SU-DHL-6 (cell line): Measurements from ENCODE around the gene OR10V1.

Experiments
- EZH2phosphoT487 ChIP-seq: fragments of 200-600 bp; sonication (generic), shearing (Covaris generic); conservative IDR thresholded peaks from 2 replicates; pipeline ENCODE4 v1.6.1; 2018; ENCODE audit warnings: mild to moderate bottlenecking, antibody characterized with exemption, low read length, moderate library complexity, mixed read lengths
- TF ChIP-seq, protein P1 (sequence below): fragments of 200-600 bp; sonication (generic); IDR thresholded peaks from one replicate; pipeline ENCODE4 v1.5.1; 2017; ENCODE audit warnings: antibody characterized with exemption, mild to moderate bottlenecking, low read length, moderate library complexity; ENCODE audit not compliant: insufficient read depth, poor library complexity, severe bottlenecking

DNA sequence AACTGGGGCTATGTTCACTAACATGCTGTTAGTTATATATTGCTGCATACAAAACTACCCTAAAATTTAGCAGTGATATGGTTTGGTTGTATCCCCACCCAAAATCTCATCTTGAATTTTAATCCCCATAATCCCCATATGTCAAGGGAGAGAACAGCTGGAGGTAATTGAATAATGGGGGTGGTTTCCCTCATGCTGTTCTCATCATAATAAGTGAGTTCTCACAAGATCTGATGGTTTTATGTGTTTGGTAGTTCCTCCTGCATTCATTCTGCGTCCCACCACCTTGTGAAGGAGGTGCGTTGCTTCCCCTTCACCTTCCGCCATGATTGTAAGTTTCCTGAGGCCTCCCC, 34.9 kb downstream of the OR10V1 start:
- TF ChIP-seq, protein P1, sequence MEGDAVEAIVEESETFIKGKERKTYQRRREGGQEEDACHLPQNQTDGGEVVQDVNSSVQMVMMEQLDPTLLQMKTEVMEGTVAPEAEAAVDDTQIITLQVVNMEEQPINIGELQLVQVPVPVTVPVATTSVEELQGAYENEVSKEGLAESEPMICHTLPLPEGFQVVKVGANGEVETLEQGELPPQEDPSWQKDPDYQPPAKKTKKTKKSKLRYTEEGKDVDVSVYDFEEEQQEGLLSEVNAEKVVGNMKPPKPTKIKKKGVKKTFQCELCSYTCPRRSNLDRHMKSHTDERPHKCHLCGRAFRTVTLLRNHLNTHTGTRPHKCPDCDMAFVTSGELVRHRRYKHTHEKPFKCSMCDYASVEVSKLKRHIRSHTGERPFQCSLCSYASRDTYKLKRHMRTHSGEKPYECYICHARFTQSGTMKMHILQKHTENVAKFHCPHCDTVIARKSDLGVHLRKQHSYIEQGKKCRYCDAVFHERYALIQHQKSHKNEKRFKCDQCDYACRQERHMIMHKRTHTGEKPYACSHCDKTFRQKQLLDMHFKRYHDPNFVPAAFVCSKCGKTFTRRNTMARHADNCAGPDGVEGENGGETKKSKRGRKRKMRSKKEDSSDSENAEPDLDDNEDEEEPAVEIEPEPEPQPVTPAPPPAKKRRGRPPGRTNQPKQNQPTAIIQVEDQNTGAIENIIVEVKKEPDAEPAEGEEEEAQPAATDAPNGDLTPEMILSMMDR = no peak
- no peak for TF ChIP-seq EZH2phosphoT487
